ENCODE data around the gene PLD4. TPM values are rescaled to one million over a fixed set of nuclear protein-coding genes. Genes with fewer than 3 reads are reported as not detected.

Gene PLD4
- 9.0 TPM for total RNA-seq

GRCh38 chr14:104924421-104925213 is at the start of gene PLD4:
PLD4 (plus strand) TSS chr14:104924879; CDS start chr14:104927141, 2,262 bp downstream.

GRCh38 chr14:104977681-104978653 is 53.3 kb downstream of the PLD4 start, which contains the start of gene AHNAK2:
AHNAK2 (minus strand) TSS chr14:104978374; CDS start chr14:104978237, 137 bp downstream.

Other genes starting within 250 kb of the PLD4 start
- gene INF2, start 235.3 kb upstream of the PLD4 start, total RNA-seq = 9.7 TPM
- gene ADSS1, start 200.7 kb upstream of the PLD4 start, total RNA-seq = 6.7 TPM
- gene SIVA1, start 171.7 kb upstream of the PLD4 start, total RNA-seq = 20.3 TPM
- 99.0 TPM for gene AKT1, start 129.1 kb upstream of the PLD4 start, total RNA-seq
- 1.2 TPM for gene ZBTB42, start 123.8 kb upstream of the PLD4 start, total RNA-seq
- 31.8 TPM for gene CEP170B, start 59.6 kb upstream of the PLD4 start, total RNA-seq
- 30.7 TPM for gene AHNAK2, start 53.5 kb downstream of the PLD4 start, total RNA-seq
- 12.9 TPM for gene CLBA1, start 60.9 kb downstream of the PLD4 start, total RNA-seq
- 10.8 TPM for gene CDCA4, start 96.2 kb downstream of the PLD4 start, total RNA-seq
- 0.46 TPM for gene GPR132, start 140.6 kb downstream of the PLD4 start, total RNA-seq
- 29.5 TPM for gene JAG2, start 243.9 kb downstream of the PLD4 start, total RNA-seq